M059J (cell line): ENCODE data around the gene SERPINF2. TPM values are rescaled to one million over a fixed set of nuclear protein-coding genes. Genes with fewer than 3 reads are reported as not detected.
"Not testable (repeated sequence)": the region's sequence is repeated elsewhere in the genome, so short reads cannot be mapped to it uniquely, and the experiment has no call there.

Experiments used
- DNase-seq: peaks from one replicate; pipeline ENCODE4 v3.0.0-alpha.2; 2012; ENCODE audit warnings: low read depth
- total RNA-seq: library from RNA; depleted of rRNA; stranded (reverse); fragments of >200 nt; shearing (Covaris generic); gene quantifications from 2 replicates; pipeline ENCODE4 v1.2.3, GENCODE V29; 2014; rRNA removed

Gene SERPINF2
- total RNA-seq: 0.05 TPM in 1 of 2 replicates, not detected in the other

DNA sequence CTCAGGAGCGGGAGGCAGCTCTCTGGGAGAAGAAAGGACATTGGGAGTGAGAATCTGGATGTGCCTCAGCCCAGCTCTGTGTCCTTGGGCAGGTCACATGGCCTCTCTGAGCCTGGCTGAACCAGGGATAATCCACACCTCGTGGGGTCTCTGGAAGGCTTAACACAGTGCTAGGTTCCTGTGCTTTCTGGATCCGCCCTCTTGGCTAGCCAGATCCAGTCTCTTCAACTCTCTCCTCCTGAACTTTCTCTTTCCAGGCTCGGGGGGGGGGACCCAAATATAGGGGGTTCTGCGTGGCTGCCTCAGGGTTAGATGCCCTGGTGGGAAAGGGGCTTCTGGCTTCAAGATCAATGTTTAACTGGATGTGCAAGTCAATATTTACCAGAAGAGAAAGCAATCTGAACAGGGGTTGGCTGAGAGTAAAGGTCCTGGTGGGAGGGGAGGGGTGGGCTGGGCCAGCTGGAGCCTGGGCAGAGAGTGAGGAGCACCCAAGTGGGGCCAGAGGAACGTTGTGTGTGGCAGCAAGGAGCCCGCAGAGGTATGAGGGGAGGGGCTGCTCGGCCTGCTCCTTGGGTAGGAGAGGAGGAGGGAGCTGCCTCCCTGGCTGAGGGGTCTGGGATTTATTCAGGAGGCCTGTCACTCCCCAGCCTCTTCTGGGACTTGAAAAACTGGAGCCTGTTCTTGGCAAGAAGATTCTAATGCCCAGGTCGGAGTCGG is at the start of gene SERPINF2:
Gene SERPINF2, plus strand, starts transcription at position 501 of the 717 bp plus-strand sequence. CDS start 2,125 bp downstream, outside the sequence.
- no peak for DNase-seq

DNA sequence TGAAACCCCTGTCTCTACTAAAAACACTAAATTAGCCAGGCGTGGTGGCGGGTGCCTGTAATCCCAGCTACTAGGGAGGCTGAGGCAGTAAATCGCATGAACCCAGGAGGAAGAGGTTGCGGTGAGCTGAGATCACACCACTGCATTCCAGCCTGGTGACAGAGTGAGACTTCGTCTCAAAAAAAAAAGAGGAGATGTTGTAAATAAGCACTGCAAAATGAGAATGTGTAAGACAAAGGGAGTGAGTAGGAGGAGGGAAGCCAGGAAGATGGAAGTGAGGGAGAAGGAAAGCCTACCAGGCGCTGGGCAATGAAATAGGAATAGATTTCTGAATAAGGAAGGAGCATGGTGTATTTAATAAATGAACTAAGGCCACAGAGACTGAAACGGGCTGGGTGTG is 49.3 kb upstream of the SERPINF2 start:
- DNase-seq: peak; percentile 37

DNA sequence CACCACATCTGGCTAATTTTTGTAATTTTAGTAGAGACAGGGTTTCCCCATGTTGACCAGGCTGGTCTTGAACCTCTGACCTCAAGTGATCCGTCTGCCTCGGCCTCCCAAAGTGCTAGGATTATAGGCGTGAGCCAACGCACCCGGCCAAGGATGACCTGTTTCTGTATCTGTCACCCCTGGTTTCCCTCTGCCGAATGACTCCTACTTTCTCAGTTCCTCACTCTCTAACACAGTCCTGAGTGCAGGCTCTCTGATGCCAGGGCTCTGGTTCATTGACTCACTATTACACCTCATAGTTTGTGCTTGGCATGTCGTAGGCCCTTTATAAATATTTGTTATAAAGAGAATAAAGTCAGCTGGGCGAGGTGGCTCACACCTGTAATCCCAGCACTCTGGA is 47.3 kb upstream of the SERPINF2 start:
- DNase-seq: no peak

DNA sequence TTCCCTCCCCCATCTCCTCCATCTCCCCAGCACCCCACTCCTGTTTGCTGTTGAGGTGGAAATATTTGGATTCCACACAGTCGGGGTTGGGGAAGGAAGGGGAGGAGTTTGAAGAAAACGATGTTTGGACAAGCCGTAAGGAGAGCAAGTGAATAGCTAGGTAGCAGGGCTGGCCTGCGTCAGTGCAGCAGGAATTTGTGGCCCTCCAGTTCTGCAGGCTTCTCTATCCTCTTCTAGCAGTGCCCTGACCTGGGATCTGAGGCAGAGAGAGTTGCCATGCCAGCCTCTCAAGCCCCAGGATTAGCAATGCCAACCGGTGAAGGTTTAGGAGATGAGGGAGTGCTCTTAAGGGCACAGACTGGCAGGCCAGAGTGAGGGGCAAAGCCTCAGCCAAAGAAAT is 45.0 kb upstream of the SERPINF2 start:
- no peak for DNase-seq

DNA sequence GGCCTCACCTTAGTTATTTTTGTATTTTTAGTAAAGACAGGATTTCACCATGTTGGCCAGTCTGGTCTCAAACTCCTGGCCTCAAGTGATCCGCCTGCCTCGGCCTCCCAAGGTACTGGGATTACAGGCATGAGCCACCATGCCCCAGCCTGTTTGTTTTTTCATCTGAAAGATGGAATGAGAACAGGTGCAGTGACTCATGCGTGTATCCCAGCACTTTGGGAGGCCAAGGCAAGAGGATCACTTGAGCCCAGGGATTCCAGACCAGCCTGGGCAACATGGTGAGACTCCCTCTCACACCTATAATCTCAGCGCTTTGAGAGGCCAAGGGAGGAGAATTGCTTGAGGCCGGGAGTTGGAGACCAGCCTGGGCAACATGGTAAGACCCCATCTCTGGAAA is 42.8 kb upstream of the SERPINF2 start:
- DNase-seq: not testable (repeated sequence)

DNA sequence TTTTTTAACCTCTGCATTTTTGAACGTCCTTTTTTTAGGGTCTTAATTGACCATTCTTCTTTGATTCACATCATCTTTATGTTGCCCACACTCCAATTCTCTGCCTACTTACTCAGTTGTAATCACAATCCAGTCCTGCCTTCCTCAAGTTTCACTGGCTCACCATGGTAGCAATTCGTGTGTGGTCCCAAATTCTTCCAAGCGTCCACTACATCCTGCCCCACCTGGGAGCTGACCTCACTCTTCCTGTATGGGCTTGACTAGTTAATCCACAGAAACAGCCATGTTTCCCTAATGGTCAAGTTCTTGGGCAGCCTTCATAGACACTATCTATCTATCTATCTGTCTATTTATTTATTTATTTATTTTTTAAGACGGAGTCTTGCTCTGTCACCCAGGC is 39.6 kb upstream of the SERPINF2 start:
- peak; percentile 61 for DNase-seq

DNA sequence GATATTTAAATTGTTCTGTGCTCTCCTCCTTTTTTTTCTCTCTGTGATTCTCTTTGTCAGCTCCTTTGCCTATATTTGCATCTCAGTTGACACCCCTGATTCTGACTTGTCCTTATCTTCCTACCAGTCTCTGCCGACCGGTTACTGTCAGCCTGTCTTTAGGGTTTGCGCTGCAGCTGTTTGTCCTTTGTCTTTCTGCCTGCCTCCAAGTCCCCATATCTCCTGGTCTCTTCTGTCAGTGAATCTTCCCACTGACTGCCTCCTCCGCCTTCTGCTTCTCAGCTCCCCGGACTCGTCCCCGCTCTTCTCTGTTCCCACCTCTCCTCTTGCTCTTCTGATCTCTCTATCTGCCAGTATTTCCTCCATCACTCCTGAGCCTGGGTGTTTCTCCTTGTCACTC is 37.7 kb upstream of the SERPINF2 start:
- no peak for DNase-seq

DNA sequence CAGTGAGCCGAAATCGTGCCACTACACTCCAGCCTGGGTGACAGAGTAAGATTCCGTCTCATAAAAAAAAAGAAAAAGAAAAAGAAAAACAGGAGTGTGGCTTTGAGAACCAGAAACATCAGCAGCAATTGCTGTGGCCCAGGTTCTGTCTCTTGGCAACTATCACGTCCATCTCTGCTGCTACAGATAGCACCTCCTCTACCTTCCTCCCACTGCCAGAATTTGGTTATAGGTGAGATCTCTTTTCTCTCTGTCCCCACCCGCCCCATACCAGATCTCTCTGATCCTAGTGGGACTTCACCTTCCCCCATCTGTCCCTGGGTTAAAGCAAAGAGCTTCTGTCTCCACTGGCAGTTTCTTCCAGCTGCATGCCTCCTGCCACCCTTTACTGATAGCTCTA is 35.6 kb upstream of the SERPINF2 start:
- no peak for DNase-seq

DNA sequence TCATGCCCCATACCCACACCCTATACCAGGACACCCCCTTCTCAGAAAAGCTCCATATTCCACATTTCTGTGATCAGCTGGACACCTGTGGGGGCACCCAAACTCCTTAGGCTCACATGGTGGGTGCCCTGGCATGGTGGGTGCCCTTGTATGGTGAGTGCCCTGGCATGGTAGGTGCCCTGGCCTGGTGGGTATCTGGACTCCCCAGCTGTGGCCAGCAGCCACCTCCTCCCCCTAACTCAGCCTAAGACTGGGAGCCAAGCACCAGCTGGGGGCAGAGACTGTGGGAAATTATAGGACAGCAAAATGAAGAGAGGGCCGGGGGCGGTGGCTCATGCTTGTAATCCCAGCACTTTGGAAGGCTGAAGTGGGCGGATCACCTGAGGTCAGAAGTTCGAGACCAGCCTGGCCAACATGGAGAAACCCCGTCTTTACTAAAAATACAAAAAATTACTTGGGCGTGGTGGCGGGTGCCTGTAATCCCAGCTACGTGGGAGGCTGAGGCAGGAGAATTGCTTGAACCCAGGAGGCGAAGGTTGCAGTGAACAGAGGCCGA is 33.8 kb upstream of the SERPINF2 start:
- DNase-seq: not testable (repeated sequence)

DNA sequence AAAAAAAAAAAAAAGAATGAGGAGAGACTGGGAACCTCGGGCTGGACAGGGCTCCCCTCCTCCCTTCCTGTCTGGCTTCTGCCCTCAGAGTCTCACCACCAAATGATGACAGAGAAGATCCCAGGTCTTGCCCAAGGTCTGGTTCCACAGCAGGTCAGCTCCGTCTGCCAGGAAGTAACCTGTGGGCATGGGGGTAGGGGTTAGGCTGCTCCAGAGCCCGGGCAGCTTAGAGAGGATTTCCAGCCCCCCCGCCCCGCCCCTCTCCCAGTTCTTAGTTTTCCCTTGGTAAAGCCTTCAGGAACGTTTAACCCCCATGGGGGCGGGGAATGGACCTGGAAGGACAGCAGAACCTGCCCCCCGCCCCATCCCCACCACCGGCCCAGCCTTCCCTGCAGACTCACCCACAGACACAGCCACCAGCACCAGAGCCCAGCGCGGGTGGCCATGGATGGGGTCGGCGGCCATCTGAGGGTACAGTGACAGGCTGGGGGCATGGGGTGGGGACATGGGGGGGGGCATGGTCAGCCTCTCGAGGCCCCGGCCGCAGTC is 33.2 kb upstream of the SERPINF2 start:
- peak; percentile 21 for DNase-seq

DNA sequence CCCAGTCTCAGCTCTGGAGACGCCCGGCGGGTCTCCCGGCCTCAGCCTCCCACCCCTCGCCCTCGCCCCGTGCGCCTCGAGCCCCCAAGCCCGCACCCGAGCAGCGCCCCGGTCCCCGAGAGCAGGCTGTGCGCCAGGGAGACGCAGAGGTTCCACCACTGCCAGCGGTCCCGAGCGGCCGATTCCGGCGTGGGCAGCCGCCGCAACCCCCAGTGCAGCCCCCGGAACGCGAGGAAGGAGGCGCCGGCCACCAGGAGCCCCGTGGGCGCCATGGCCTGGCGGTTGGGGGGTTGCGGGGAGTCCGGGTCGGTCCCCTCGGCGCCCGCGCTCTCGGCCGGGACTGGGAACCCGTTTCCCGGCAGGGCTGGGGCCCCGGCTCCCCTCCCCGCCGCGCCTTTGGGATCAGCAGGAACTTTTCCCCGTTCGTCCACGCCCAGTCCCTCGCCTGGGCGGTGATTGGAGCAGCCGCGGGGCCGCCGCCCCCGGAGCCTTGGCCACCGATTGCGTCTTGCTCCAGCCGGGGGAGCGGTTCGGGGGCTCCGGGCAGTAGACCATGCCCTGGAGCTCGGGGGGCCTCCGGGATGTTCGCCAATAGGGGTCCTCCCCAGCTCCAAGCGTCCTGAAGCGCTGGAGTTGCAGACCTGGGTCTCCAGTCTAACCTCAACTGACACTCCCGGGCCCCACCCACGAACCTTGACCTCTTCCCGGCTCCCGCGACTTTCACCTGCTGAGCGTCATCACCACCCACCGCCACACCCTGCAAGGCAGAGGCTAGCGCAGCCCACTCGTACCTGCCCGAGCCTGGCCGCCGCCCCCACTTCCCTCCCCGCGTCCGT is 32.5 kb upstream of the SERPINF2 start, which contains the start of gene TLCD2:
Gene TLCD2, minus strand, starts transcription at position 407 of the 836 bp plus-strand sequence. Its CDS starts 135 bp downstream, at position 272.
- peak; percentile 65 for DNase-seq

DNA sequence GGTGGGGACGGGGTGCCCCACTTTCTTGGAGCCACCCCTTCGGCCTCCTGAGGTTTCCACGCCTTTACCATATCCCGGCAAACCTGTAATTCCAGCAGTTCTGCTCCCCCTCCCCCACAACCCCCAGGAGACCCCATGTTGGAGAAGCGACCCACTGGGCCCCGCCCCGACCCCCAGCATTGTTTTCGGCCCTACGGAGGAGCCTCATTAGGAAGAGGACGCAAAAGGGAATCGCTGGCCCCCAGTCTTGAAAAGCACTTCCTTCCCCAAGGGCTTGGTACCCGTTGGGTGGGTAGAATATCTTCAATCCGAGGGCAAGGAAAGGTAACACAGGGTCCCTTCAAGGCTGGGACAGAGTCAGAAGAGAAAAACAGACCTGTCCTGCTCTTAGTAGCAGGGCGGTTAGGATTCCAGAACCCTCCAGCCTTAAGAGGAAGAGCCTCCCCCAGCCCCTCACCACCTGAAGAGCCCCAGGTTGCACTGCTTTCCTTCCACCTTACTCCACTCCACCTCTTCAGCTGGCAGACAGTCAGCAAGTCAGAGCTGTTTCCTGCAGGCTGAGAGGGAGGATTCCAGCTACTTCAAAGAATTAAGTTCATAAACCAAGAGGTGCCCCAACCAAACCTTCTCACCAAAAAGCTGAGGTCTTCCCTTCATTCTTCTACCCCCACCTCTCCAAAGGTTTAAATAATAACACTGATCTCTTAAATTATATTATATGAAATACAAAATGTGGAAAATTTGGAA is 31.7 kb upstream of the SERPINF2 start:
- DNase-seq: peak; percentile 57

DNA sequence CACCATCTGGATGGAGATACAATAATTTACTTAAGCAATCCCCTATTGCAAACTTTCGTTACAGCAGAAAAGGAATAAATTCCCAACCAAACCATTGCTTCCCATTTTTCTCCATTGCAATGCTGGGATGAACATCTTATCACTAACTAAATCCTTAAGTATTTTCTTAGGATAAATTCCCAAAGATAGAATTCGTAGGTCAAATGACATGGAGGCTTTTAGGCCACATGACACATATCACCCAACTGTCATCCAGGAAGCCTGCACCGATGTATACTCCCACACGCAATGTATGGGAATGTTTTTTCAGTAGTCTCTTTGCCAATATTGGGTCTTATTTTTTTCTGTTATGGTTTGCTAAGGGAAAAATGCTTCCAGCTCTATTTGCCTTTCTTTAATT is 30.9 kb upstream of the SERPINF2 start:
- DNase-seq: no peak

DNA sequence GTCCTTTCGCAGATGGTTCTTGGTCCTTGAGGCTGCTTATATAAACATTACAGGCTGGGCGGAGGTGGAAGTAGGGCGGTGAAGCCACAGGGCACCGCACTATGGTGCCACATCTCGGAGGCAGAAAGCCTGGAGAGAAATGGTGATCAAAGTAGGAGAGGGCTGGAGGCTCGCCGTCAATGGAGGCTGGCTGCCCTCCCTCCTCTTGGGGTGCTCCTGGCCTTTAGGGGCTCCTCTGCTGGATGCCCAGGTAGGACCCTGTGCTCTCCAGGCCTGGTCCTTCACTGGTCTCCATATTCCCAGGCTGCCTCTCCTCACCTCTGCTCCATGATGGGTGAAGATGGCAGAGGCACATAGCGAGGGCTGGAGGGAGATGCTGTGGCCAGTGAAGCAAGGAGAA is 30.4 kb upstream of the SERPINF2 start:
- no peak for DNase-seq

DNA sequence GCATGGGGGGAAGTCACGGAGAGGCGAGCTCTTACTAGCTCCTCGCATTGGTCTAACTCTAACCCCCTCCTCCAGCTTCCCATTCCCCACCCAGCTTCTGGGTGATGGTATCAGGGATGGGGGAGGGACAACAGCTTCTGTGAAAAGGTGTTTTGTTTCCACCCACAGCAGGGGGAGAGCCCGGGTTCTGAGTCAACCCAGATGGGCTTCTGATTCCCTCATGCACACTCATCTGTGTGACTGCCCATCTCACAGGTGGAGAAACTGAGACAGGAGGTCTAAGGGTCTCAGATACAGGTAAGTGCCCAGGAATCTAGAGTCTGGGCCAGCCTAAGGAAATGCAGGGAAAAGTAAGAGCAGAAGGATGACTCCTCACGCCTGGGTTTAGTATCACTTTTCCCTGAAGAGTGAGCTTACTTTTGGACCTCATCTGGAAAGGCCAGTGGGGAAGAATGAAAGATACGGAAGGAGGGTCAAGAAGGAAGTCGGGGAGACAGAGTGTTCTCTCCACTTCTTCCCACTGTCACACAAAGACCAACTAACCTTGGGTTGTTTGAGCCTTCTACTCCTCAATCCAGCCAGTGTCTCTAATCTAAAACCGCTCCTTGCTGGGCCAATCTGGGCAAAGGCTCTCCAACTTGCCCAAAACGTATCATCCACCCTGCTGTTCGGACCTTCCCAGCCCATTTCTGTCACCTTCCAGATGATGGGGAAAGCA is 29.4 kb upstream of the SERPINF2 start:
- no peak for DNase-seq

DNA sequence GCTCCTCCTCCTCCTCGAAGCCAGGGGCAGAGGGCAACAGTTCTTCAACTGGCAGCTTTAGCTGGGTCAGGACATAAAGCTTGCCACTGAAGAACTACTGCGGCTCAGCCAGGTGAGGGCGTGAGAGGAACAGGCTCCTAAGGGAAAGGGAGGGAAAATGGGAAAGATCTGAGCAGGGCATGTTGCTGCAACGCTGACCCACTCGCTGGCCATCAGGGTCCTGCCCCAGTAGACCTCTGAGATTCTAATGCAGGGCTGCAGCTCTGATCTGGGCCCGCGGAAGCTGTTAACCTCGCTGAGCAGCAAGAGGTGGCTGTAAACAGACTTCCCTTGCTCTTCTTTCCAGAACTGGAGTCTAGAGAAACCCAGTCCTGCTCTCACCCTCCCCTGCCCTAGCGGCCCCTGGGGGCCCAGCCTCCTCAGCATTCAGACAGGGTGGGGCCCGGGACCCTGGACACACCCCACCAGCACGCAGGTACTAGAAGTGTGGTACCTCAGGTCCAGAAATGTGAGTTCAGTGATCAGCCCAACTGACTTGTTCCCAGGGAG is 28.7 kb upstream of the SERPINF2 start:
- DNase-seq: peak; percentile 9

DNA sequence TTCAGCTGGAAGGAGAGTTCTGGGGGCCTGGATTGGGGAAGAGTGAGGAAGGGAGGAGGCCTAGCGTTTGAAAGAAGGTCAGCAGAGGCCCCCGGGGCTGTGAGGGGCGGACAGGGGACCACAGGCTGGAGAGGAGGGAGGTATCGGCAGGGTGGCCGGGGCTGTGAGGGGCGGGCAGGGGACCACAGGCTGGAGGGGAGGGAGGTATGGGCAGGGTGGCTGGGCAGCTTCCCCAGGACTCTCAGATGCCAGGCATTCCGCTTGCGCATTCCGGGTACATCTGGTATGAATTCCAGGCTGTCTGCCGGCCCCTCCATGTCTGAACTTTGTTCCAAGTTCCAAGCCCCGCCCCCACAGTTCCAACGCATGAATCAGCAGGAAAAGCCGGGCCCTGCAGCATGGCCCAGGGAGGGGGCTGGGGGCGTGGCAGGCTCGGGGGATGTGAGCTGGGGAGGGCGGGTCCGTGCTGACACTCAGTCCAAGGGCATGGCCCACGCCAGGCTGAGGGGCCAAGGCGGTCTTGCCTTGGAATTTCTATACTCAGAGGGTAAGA is 28.2 kb upstream of the SERPINF2 start:
- DNase-seq: peak; percentile 96

DNA sequence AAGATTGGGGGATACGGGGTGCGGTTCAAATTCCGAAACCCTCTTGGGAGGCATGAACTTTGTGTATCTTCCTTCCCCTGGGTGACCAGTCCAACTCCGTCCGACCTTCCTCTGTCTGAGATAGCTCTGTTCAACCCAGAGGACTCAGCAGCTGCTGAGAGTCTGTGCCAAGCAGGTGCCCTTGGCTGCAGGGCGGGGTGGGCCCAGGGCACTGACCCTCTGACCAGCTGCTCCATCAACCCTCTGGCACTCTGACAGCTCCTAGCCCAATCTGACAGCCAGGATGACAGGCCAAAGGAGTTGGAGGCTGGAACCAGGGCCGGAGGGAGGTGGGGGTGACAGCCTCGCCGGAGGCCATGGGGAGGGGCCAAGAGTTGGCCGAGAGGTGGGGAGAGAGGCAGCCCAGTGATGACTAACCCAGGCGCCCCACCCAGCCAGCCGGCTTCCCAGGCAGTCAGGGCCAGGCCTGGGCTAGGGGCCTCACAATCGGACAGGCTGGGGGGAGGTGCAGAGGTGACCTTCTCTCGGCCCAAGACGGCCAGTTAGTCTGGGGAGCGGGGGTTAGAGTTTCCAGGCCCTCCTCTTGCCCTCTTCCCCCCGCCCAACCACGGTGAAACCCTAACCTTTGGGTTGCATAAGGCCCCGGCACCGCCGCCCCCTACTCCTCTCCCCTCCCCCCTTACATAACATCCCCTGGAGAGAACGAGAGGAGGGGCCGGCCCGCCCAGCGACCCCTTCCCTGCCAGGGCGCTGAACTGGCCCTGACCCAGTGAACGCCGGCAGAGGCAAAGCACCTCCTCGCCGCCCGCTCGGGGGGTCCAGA is 27.5 kb upstream of the SERPINF2 start:
- peak; percentile 92 for DNase-seq

DNA sequence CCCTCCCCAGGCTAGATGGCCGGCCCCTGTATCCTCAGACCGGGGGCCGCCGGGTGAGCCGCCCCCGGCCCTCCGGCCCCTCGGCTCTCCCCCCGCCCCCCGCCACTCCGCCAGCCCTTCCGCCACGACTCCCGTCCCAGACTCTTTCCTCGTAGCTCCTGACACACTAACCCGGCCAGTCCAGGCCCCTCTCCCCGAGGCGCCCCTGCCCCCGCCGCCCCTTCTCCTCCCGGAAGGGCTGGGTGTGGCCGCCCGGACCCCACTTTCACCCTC is 26.9 kb upstream of the SERPINF2 start:
- DNase-seq: no peak
